Ishikawa (cell line): ENCODE data around the gene KPNA1.

Experiments
- RAD21 ChIP-seq: IDR thresholded peaks from 2 replicates; pipeline ENCODE4 v1.6.1; 2012; ENCODE audit warnings: low read depth
- TCF12 ChIP-seq: IDR thresholded peaks from 2 replicates; pipeline ENCODE4 v1.6.1; 2012; ENCODE audit warnings: low read depth
- TF ChIP-seq, protein P1 (sequence below): IDR thresholded peaks from 2 replicates; pipeline ENCODE4 v1.6.1; 2012; ENCODE audit warnings: low read depth, mild to moderate bottlenecking
- TF ChIP-seq, protein P2 (sequence below): IDR thresholded peaks from 2 replicates; pipeline ENCODE4 v1.6.1; 2012
- TF ChIP-seq, protein P3 (sequence below): IDR thresholded peaks from 2 replicates; pipeline ENCODE4 v1.6.1; 2012

DNA sequence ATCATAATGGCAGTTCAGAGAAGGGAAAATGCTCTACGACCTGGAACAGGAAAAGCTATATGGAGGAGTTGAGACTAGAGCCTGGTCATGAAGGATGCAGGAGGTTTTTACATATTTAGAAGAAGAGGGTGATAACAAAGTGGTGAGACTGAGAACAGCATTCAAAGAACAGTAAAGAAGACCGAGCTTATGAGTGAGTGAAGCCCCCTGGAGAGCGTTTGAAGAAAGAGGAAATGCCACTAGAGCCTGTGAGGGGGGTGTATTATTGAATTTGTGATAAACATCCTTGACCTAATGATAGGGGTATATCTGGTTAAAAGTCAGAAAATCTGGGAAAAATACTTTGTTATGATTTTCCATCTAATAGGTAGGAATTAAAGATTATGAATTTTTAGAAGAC is 45.2 kb upstream of the KPNA1 start:
- TF ChIP-seq TCF12 (no peak), RAD21 (no peak)
- TF ChIP-seq, protein P1, sequence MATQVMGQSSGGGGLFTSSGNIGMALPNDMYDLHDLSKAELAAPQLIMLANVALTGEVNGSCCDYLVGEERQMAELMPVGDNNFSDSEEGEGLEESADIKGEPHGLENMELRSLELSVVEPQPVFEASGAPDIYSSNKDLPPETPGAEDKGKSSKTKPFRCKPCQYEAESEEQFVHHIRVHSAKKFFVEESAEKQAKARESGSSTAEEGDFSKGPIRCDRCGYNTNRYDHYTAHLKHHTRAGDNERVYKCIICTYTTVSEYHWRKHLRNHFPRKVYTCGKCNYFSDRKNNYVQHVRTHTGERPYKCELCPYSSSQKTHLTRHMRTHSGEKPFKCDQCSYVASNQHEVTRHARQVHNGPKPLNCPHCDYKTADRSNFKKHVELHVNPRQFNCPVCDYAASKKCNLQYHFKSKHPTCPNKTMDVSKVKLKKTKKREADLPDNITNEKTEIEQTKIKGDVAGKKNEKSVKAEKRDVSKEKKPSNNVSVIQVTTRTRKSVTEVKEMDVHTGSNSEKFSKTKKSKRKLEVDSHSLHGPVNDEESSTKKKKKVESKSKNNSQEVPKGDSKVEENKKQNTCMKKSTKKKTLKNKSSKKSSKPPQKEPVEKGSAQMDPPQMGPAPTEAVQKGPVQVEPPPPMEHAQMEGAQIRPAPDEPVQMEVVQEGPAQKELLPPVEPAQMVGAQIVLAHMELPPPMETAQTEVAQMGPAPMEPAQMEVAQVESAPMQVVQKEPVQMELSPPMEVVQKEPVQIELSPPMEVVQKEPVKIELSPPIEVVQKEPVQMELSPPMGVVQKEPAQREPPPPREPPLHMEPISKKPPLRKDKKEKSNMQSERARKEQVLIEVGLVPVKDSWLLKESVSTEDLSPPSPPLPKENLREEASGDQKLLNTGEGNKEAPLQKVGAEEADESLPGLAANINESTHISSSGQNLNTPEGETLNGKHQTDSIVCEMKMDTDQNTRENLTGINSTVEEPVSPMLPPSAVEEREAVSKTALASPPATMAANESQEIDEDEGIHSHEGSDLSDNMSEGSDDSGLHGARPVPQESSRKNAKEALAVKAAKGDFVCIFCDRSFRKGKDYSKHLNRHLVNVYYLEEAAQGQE = no peak
- TF ChIP-seq, protein P2, sequence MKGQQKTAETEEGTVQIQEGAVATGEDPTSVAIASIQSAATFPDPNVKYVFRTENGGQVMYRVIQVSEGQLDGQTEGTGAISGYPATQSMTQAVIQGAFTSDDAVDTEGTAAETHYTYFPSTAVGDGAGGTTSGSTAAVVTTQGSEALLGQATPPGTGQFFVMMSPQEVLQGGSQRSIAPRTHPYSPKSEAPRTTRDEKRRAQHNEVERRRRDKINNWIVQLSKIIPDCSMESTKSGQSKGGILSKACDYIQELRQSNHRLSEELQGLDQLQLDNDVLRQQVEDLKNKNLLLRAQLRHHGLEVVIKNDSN = no peak
- TF ChIP-seq, protein P3, sequence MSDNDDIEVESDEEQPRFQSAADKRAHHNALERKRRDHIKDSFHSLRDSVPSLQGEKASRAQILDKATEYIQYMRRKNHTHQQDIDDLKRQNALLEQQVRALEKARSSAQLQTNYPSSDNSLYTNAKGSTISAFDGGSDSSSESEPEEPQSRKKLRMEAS = no peak
